ENCODE data around the gene CNTN3.

CNTN3 gene

GRCh38 chr3:74582982-74583381 is 31.5 kb downstream of the CNTN3 start (continued):
- no peak for TF ChIP-seq ZSCAN5A (tag by site-specific recombination; IDR thresholded peaks at IDR 0.05)
- no peak for TF ChIP-seq ZNF416 (tag by site-specific recombination; IDR thresholded peaks at IDR 0.05)
- no peak for TF ChIP-seq ZNF664 (tag by site-specific recombination; IDR thresholded peaks at IDR 0.05)

GRCh38 chr3:74575857-74576256 is 38.6 kb downstream of the CNTN3 start:
- H3K36me3 ChIP-seq (ENCODE audit: control insufficient read depth in 2 of 2, insufficient read depth in 1 of 2, low read length in 2 of 2): no peaks in the 10 kb centered on the region
- ChIA-PET CTCF (no interaction called here), POLR2A (no interaction called here)
- TF ChIP-seq ZNF830 (tag by site-specific recombination; IDR thresholded peaks at IDR 0.05; ENCODE audit: low read depth) (no peak), IKZF3 (tag by site-specific recombination; IDR thresholded peaks at IDR 0.05) (no peak), ZNF114 (tag by site-specific recombination; IDR thresholded peaks at IDR 0.05) (no peak), ZNF138 (tag by site-specific recombination; IDR thresholded peaks at IDR 0.05; ENCODE audit: borderline replicate concordance) (no peak), KLF1 (tag by site-specific recombination; IDR thresholded peaks at IDR 0.05) (no peak), ZNF654 (tag by site-specific recombination; IDR thresholded peaks at IDR 0.05; ENCODE audit: low read depth) (no peak), ZNF837 (tag by site-specific recombination; IDR thresholded peaks at IDR 0.05) (no peak), SALL2 (tag by site-specific recombination; IDR thresholded peaks at IDR 0.05; ENCODE audit: borderline replicate concordance) (no peak), HOXD13 (CRISPR knock-in tag; IDR thresholded peaks at IDR 0.05; ENCODE audit: borderline replicate concordance) (no peak), ZXDB (tag by site-specific recombination; IDR thresholded peaks at IDR 0.05) (no peak), GLI4 (tag by site-specific recombination; IDR thresholded peaks at IDR 0.05) (no peak), ZNF544 (tag by site-specific recombination; IDR thresholded peaks at IDR 0.05) (no peak), ZNF391 (tag by site-specific recombination; IDR thresholded peaks at IDR 0.05; ENCODE audit: borderline replicate concordance, low read depth) (no peak), ZNF248 (tag by site-specific recombination; IDR thresholded peaks at IDR 0.05) (no peak), ZNF10 (tag by site-specific recombination; IDR thresholded peaks at IDR 0.05) (no peak)
- TF ChIP-seq, protein P1, sequence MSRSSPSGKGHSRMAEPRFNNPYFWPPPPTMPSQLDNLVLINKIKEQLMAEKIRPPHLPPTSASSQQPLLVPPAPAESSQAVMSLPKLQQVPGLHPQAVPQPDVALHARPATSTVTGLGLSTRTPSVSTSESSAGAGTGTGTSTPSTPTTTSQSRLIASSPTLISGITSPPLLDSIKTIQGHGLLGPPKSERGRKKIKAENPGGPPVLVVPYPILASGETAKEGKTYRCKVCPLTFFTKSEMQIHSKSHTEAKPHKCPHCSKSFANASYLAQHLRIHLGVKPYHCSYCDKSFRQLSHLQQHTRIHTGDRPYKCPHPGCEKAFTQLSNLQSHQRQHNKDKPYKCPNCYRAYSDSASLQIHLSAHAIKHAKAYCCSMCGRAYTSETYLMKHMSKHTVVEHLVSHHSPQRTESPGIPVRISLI (tag by site-specific recombination; IDR thresholded peaks at IDR 0.05): no peak
- TF ChIP-seq, protein P2, sequence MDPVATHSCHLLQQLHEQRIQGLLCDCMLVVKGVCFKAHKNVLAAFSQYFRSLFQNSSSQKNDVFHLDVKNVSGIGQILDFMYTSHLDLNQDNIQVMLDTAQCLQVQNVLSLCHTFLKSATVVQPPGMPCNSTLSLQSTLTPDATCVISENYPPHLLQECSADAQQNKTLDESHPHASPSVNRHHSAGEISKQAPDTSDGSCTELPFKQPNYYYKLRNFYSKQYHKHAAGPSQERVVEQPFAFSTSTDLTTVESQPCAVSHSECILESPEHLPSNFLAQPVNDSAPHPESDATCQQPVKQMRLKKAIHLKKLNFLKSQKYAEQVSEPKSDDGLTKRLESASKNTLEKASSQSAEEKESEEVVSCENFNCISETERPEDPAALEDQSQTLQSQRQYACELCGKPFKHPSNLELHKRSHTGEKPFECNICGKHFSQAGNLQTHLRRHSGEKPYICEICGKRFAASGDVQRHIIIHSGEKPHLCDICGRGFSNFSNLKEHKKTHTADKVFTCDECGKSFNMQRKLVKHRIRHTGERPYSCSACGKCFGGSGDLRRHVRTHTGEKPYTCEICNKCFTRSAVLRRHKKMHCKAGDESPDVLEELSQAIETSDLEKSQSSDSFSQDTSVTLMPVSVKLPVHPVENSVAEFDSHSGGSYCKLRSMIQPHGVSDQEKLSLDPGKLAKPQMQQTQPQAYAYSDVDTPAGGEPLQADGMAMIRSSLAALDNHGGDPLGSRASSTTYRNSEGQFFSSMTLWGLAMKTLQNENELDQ (tag by site-specific recombination; IDR thresholded peaks at IDR 0.05; ENCODE audit: low read depth): no peak
- H3K27ac ChIP-seq (ENCODE audit: extremely low read depth, low read depth, low read length): no peak overlapping the region
- H3K9me3 ChIP-seq (ENCODE audit: control insufficient read depth, insufficient read depth, low read depth, low read length): no peaks in the 10 kb centered on the region
- no peaks in the 10 kb centered on the region for H3K4me1 ChIP-seq (ENCODE audit: control insufficient read depth, insufficient read depth, low read length)
- no peak overlapping the region for H3K4me3 ChIP-seq (ENCODE audit: low read depth, low read length)

DNA sequence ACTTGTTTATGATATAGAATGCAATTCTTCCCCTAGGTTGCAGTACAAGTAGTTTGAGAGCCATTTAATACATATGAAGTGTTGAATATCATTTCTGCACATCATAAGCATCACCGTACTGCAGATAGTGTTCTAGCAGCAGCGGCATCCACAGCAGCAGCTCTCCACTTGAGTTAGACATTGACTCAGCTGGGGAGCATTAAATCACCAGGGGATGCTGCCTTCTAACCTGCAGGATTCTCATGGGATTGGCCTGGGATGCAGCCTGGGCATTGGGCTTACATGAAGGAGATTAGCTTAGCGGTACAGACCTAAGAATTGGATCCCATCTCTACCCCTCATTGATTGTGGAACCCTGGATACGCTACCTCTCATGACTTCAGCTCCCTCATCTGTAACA is 43.3 kb downstream of the CNTN3 start:
- POLR2A ChIA-PET: no interaction called here
- TF ChIP-seq ZFP3 (tag by site-specific recombination; IDR thresholded peaks at IDR 0.05; ENCODE audit: low read depth): no peak
- no peak for TF ChIP-seq ZNF530 (tag by site-specific recombination; IDR thresholded peaks at IDR 0.05; ENCODE audit: low read depth)
- CTCF ChIA-PET: no interaction called here

More for the DNA sequence above, 43.3 kb downstream of the CNTN3 start:
- Histone ChIP-seq H3K9me3 (ENCODE audit: control insufficient read depth, insufficient read depth, low read depth, low read length) (no peaks in the 10 kb centered on the region), H3K4me1 (ENCODE audit: control insufficient read depth, insufficient read depth, low read length) (no peaks in the 10 kb centered on the region), H3K36me3 (ENCODE audit: control insufficient read depth in 2 of 2, insufficient read depth in 1 of 2, low read length in 2 of 2) (no peaks in the 10 kb centered on the region), H3K4me3 (ENCODE audit: low read depth, low read length) (no peak overlapping the region), H3K27ac (ENCODE audit: extremely low read depth, low read depth, low read length) (no peak overlapping the region)
